ENCODE results near the gene VAV1.

Gene VAV1

GRCh38 chr19:6828306-6828697 lies 55.8 kb downstream of the VAV1 start (continued):
- TF ChIP-seq ATF2 (tag by site-specific recombination; IDR thresholded peaks at IDR 0.05; ENCODE audit: low read depth), result 0 out of 2 replicates have a peak, but pooled peaks have one; percentile 7
- no peak for TF ChIP-seq MZF1 (tag by site-specific recombination; IDR thresholded peaks at IDR 0.05; ENCODE audit: borderline replicate concordance)
- TF ChIP-seq ZNF155 (tag by site-specific recombination; IDR thresholded peaks at IDR 0.05), result no peak
- TF ChIP-seq KLF10 (tag by site-specific recombination; IDR thresholded peaks at IDR 0.05), result no peak
- no peak for TF ChIP-seq ZNF24 (tag by site-specific recombination; IDR thresholded peaks at IDR 0.05)
- TF ChIP-seq ZNF148 (tag by site-specific recombination; IDR thresholded peaks at IDR 0.05; ENCODE audit: borderline replicate concordance), result no peak
- peak; percentile 42 for TF ChIP-seq PRDM10 (tag by site-specific recombination; IDR thresholded peaks at IDR 0.05)
- TF ChIP-seq PATZ1 (tag by site-specific recombination; IDR thresholded peaks at IDR 0.05), result peak; percentile 79
- peak; percentile 23; the same call in 1 of the 2 replicates for TF ChIP-seq ZIC2 (tag by site-specific recombination; IDR thresholded peaks at IDR 0.05)

GRCh38 chr19:6828698-6829633 lies 56.5 kb downstream of the VAV1 start:
- Histone ChIP-seq H3K4me1 (ENCODE audit: control insufficient read depth, insufficient read depth, low read length) (no peaks in the 10 kb centered on the region; the same call in 1 of the 2 replicates), H3K27ac (ENCODE audit: extremely low read depth, low read depth, low read length) (peak overlapping the region; percentile 2; the same call in 1 of the 2 replicates), H3K36me3 (ENCODE audit: control insufficient read depth in 2 of 2, insufficient read depth in 1 of 2, low read length in 2 of 2) (no peaks in the 10 kb centered on the region), H3K9me3 (ENCODE audit: control insufficient read depth, insufficient read depth, low read depth, low read length) (no peaks in the 10 kb centered on the region), H3K4me3 (ENCODE audit: low read depth, low read length) (peak overlapping the region; percentile 29)
- POLR2A ChIA-PET, result interaction anchor here (0.6 kb wide), 1 partner anchor 428 kb away, joined by 8 read pairs; no protein-coding TSS in a partner anchor
- CTCF ChIA-PET, result interaction anchor here (0.6 kb wide), 1 partner anchor 59 kb away, joined by 3 read pairs; no protein-coding TSS in a partner anchor
- no peak for TF ChIP-seq ZNF558 (tag by site-specific recombination; IDR thresholded peaks at IDR 0.05)
- no peak for TF ChIP-seq ZNF837 (tag by site-specific recombination; IDR thresholded peaks at IDR 0.05)
- no peak for TF ChIP-seq ZBTB26 (tag by site-specific recombination; optimal IDR thresholded peaks at IDR 0.05)
- peak; percentile 66 for TF ChIP-seq KLF8 (tag by site-specific recombination; IDR thresholded peaks at IDR 0.05)
- TF ChIP-seq ZNF23 (tag by site-specific recombination; IDR thresholded peaks at IDR 0.05; ENCODE audit: borderline replicate concordance), result no peak
- TF ChIP-seq ZNF169 (tag by site-specific recombination; IDR thresholded peaks at IDR 0.05), result no peak
- TF ChIP-seq ZNF221 (tag by site-specific recombination; IDR thresholded peaks at IDR 0.05; ENCODE audit: borderline replicate concordance), result no peak
- TF ChIP-seq ZNF121 (tag by site-specific recombination; IDR thresholded peaks at IDR 0.05), result no peak
- TF ChIP-seq SP2 (tag by site-specific recombination; IDR thresholded peaks at IDR 0.05), result peak; percentile 64
- TF ChIP-seq ZNF16 (tag by site-specific recombination; IDR thresholded peaks at IDR 0.05; ENCODE audit: low read depth), result no peak
- no peak for TF ChIP-seq HOXC10 (CRISPR knock-in tag; IDR thresholded peaks at IDR 0.05)
- no peak for TF ChIP-seq ZNF701 (tag by site-specific recombination; IDR thresholded peaks at IDR 0.05)
- TF ChIP-seq ZNF302 (tag by site-specific recombination; IDR thresholded peaks at IDR 0.05; ENCODE audit: low read depth), result no peak
- 0 out of 2 replicates have a peak, but pooled peaks have one; percentile 11 for TF ChIP-seq KLF9 (tag by site-specific recombination; IDR thresholded peaks at IDR 0.05; ENCODE audit: low read depth)

All from HEK293 (cell line).